Glutamatergic neuron (in vitro differentiated cells): ENCODE results near the gene NIM1K. TPM values are rescaled to one million over a fixed set of nuclear protein-coding genes. Genes with fewer than 3 reads are reported as not detected.

Experiments used
- DNase-seq: peaks from one replicate; pipeline ENCODE4 v3.0.0; 2022
- H3K27ac Mint-ChIP-seq: one replicate; pipeline ENCODE4 v1.8.0; 2020; ENCODE audit warnings: mild to moderate bottlenecking, mixed read lengths, inconsistent platforms; ENCODE audit not compliant: unreplicated experiment
- H3K27me3 Mint-ChIP-seq: one replicate; pipeline ENCODE4 v1.8.0; 2020; ENCODE audit warnings: mild to moderate bottlenecking, moderate library complexity, mixed read lengths, inconsistent platforms; ENCODE audit not compliant: unreplicated experiment
- H3K36me3 Mint-ChIP-seq: one replicate; pipeline ENCODE4 v1.8.0; 2020; ENCODE audit warnings: mild to moderate bottlenecking, mixed read lengths, inconsistent platforms; ENCODE audit not compliant: unreplicated experiment
- H3K4me1 Mint-ChIP-seq: one replicate; pipeline ENCODE4 v1.8.0; 2020; ENCODE audit warnings: mild to moderate bottlenecking, low read depth, mixed read lengths, inconsistent platforms; ENCODE audit not compliant: unreplicated experiment
- H3K4me3 Mint-ChIP-seq: one replicate; pipeline ENCODE4 v1.8.0; 2020; ENCODE audit warnings: mild to moderate bottlenecking, mixed read lengths, inconsistent platforms; ENCODE audit not compliant: unreplicated experiment
- H3K9me3 Mint-ChIP-seq: one replicate; pipeline ENCODE4 v1.8.0; 2020; ENCODE audit warnings: mild to moderate bottlenecking, moderate library complexity, mixed read lengths, inconsistent platforms; ENCODE audit not compliant: unreplicated experiment
- CTCF ChIP-seq: fragments of 200-600 bp; sonication (generic); IDR thresholded peaks from one replicate; pipeline ENCODE4 v1.5.0; 2021; ENCODE audit not compliant: partially characterized antibody, unreplicated experiment
- total RNA-seq: library from RNA; stranded (reverse); fragmentation: NEBNext Ultra II Directional; extraction: Animal tissue kit (Norgen Biotek cat#: 25700); gene quantifications from one replicate; pipeline ENCODE4 v1.2.1, GENCODE V29; 2021; ENCODE audit not compliant: unreplicated experiment

Gene NIM1K
- total RNA-seq, 1 donor from 2014 or later, result 10.5 TPM

GRCh38 chr5:43232943-43233833 is 41.2 kb downstream of the NIM1K start:
- no peak for DNase-seq
- Mint-ChIP-seq H3K4me1 (no peaks in the 10 kb centered on the region), H3K9me3 (no peaks in the 10 kb centered on the region), H3K4me3 (no peak overlapping the region), H3K36me3 (no peaks in the 10 kb centered on the region), H3K27ac (no peak overlapping the region), H3K27me3 (peaks cover 2% of the 10 kb centered on the region)
- TF ChIP-seq CTCF, result no peak

GRCh38 chr5:43233946-43234345 is 41.9 kb downstream of the NIM1K start:
- no peak for DNase-seq
- Mint-ChIP-seq H3K4me3 (no peak overlapping the region), H3K4me1 (no peaks in the 10 kb centered on the region), H3K36me3 (no peaks in the 10 kb centered on the region), H3K9me3 (no peaks in the 10 kb centered on the region), H3K27ac (no peak overlapping the region), H3K27me3 (peaks cover 2% of the 10 kb centered on the region)
- TF ChIP-seq CTCF, result no peak

- DNase-seq, result no peak
- H3K27me3 Mint-ChIP-seq, result peaks cover 2% of the 10 kb centered on the region
- TF ChIP-seq CTCF, result no peak
- no peaks in the 10 kb centered on the region for H3K36me3 Mint-ChIP-seq
- H3K4me1 Mint-ChIP-seq, result peaks cover 2% of the 10 kb centered on the region
- H3K4me3 Mint-ChIP-seq, result no peak overlapping the region
- H3K9me3 Mint-ChIP-seq, result no peaks in the 10 kb centered on the region
- no peak overlapping the region for H3K27ac Mint-ChIP-seq
Measured at GRCh38 chr5:43236653-43237355, 44.8 kb downstream of the NIM1K start.

- no peak overlapping the region for H3K4me3 Mint-ChIP-seq
- DNase-seq, result no peak
- TF ChIP-seq CTCF, result no peak
- H3K4me1 Mint-ChIP-seq, result peaks cover 22% of the 10 kb centered on the region
- no peak overlapping the region for H3K27ac Mint-ChIP-seq
- H3K27me3 Mint-ChIP-seq, result peaks cover 2% of the 10 kb centered on the region
- peaks cover 2% of the 10 kb centered on the region for H3K36me3 Mint-ChIP-seq
- peaks cover 3% of the 10 kb centered on the region for H3K9me3 Mint-ChIP-seq
Measured at GRCh38 chr5:43242196-43242595, 50.2 kb downstream of the NIM1K start.

GRCh38 chr5:43243270-43243669 is 51.2 kb downstream of the NIM1K start:
- no peak overlapping the region for H3K4me3 Mint-ChIP-seq
- TF ChIP-seq CTCF, result no peak

More at GRCh38 chr5:43243270-43243669, 51.2 kb downstream of the NIM1K start:
- DNase-seq, result no peak
- Mint-ChIP-seq H3K27ac (no peak overlapping the region), H3K36me3 (peaks cover 8% of the 10 kb centered on the region), H3K27me3 (peaks cover 2% of the 10 kb centered on the region), H3K9me3 (peaks cover 3% of the 10 kb centered on the region), H3K4me1 (peaks cover 28% of the 10 kb centered on the region)
